Parathyroid adenoma (tissue), 2 donors: Measurements from ENCODE around the gene IP6K1.
"Not testable (repeated sequence)": the region's sequence is repeated elsewhere in the genome, so short reads cannot be mapped to it uniquely, and the experiment has no call there.

Source experiments
- H2AFZ ChIP-seq: fragments of 300-600 bp; sonication (generic); one replicate; pipeline ENCODE4 v1.7.0; 2017; ENCODE audit warnings: antibody characterized with exemption, mild to moderate bottlenecking
- H3K27ac ChIP-seq: fragments of 300-600 bp; sonication (generic); one replicate; pipeline ENCODE4 v1.7.0; 2017
- H3K27me3 ChIP-seq: fragments of 300-600 bp; sonication (generic); one replicate; pipeline ENCODE4 v1.7.0; 2017; ENCODE audit warnings: low read length; ENCODE audit not compliant: control insufficient read depth, insufficient read depth
- H3K36me3 ChIP-seq: fragments of 300-600 bp; sonication (generic); one replicate; pipeline ENCODE4 v1.7.0; 2017; ENCODE audit warnings: low read length; ENCODE audit not compliant: control insufficient read depth, insufficient read depth
- H3K4me1 ChIP-seq: fragments of 300-600 bp; sonication (generic); one replicate; pipeline ENCODE4 v1.7.0; 2017; ENCODE audit warnings: control low read depth
- H3K4me2 ChIP-seq: fragments of 300-600 bp; sonication (generic); one replicate; pipeline ENCODE4 v1.7.0; 2017; ENCODE audit warnings: low read length
- H3K4me3 ChIP-seq: fragments of 300-600 bp; sonication (generic); one replicate; pipeline ENCODE4 v1.7.0; 2017; ENCODE audit warnings: low read depth, low read length
- H3K79me2 ChIP-seq: fragments of 300-600 bp; sonication (generic); one replicate; pipeline ENCODE4 v1.7.0; 2017; ENCODE audit warnings: control low read depth
- H3K9ac ChIP-seq: fragments of 300-600 bp; sonication (generic); one replicate; pipeline ENCODE4 v1.7.0; 2017; ENCODE audit warnings: mild to moderate bottlenecking
- H3K9me3 ChIP-seq: fragments of 300-600 bp; sonication (generic); one replicate; pipeline ENCODE4 v1.7.0; 2017; ENCODE audit warnings: low read length; ENCODE audit not compliant: control insufficient read depth
- CTCF ChIP-seq: fragments of 300-600 bp; sonication (generic); IDR thresholded peaks from one replicate; pipeline ENCODE4 v1.7.0; 2017; ENCODE audit warnings: antibody characterized with exemption, mild to moderate bottlenecking
- donor health status: primary hyperparathyroidism.

The IP6K1 gene

GRCh38 chr3:49779358-49780079 lies 6.8 kb downstream of the IP6K1 start:
- H3K9me3 ChIP-seq = no peaks in the 10 kb centered on the region
- no peak overlapping the region for H3K4me2 ChIP-seq
- no peak overlapping the region for H2AFZ ChIP-seq
- H3K9ac ChIP-seq = no peak overlapping the region
- no peaks in the 10 kb centered on the region for H3K27me3 ChIP-seq
- H3K27ac ChIP-seq = no peak overlapping the region
- H3K36me3 ChIP-seq = no peaks in the 10 kb centered on the region
- H3K79me2 ChIP-seq = peaks cover 62% of the 10 kb centered on the region
- TF ChIP-seq CTCF = no peak
- H3K4me3 ChIP-seq = no peak overlapping the region
- no peaks in the 10 kb centered on the region for H3K4me1 ChIP-seq

- H3K9me3 ChIP-seq, H3K36me3 ChIP-seq, H3K4me3 ChIP-seq, H3K4me2 ChIP-seq, H3K27me3 ChIP-seq, H3K4me1 ChIP-seq, H2AFZ ChIP-seq, H3K27ac ChIP-seq, H3K9ac ChIP-seq: not testable (repeated sequence)
- peaks cover 64% of the 10 kb centered on the region for H3K79me2 ChIP-seq
Observed at GRCh38 chr3:49776101-49776500, 10.2 kb downstream of the IP6K1 start.

- H3K4me3 ChIP-seq = no peak overlapping the region
- H3K27me3 ChIP-seq = no peaks in the 10 kb centered on the region
- H3K36me3 ChIP-seq = no peaks in the 10 kb centered on the region
- H2AFZ ChIP-seq = no peak overlapping the region
- H3K4me2 ChIP-seq = no peak overlapping the region
- no peak overlapping the region for H3K9ac ChIP-seq
- H3K4me1 ChIP-seq = no peaks in the 10 kb centered on the region
- H3K27ac ChIP-seq = no peak overlapping the region
- no peak for TF ChIP-seq CTCF
- H3K79me2 ChIP-seq = peaks cover 63% of the 10 kb centered on the region
- no peaks in the 10 kb centered on the region for H3K9me3 ChIP-seq
Observed at GRCh38 chr3:49775538-49775937, 10.8 kb downstream of the IP6K1 start.

GRCh38 chr3:49772703-49773102 lies 13.6 kb downstream of the IP6K1 start:
- no peaks in the 10 kb centered on the region for H3K9me3 ChIP-seq
- H3K4me3 ChIP-seq = no peak overlapping the region
- H3K36me3 ChIP-seq = no peaks in the 10 kb centered on the region
- no peak overlapping the region for H2AFZ ChIP-seq
- TF ChIP-seq CTCF = no peak
- H3K79me2 ChIP-seq = peaks cover 45% of the 10 kb centered on the region
- H3K9ac ChIP-seq = no peak overlapping the region
- H3K4me1 ChIP-seq = no peaks in the 10 kb centered on the region
- H3K27ac ChIP-seq = no peak overlapping the region
- H3K27me3 ChIP-seq = no peaks in the 10 kb centered on the region
- no peak overlapping the region for H3K4me2 ChIP-seq

GRCh38 chr3:49771340-49771938 lies 14.9 kb downstream of the IP6K1 start:
- Histone ChIP-seq H3K4me1 (no peaks in the 10 kb centered on the region), H3K27me3 (no peaks in the 10 kb centered on the region), H3K27ac (no peak overlapping the region), H2AFZ (no peak overlapping the region), H3K9me3 (no peaks in the 10 kb centered on the region), H3K36me3 (no peaks in the 10 kb centered on the region), H3K79me2 (peaks cover 43% of the 10 kb centered on the region), H3K4me3 (no peak overlapping the region), H3K4me2 (no peak overlapping the region), H3K9ac (no peak overlapping the region)
- TF ChIP-seq CTCF = no peak
